CD4-positive, alpha-beta T cell treated with Interleukin-12 subunit alpha and Interleukin-12 subunit beta, for 1 hour (primary cell): ENCODE results near the gene CFAP73.

Experiments
- DNase-seq: peaks from one replicate; pipeline ENCODE4 v3.0.0-alpha.2; 2020

The CFAP73 gene

GRCh38 chr12:113142886-113143332 is 6.6 kb upstream of the CFAP73 start:
- DNase-seq, result no peak

- DNase-seq, result no peak
These were observed 5.6 kb upstream of the CFAP73 start for GRCh38 chr12:113143959-113144358.

- no peak for DNase-seq
These were observed 4.7 kb upstream of the CFAP73 start for GRCh38 chr12:113144806-113145205.

- DNase-seq, result no peak
These were observed 3.6 kb upstream of the CFAP73 start for GRCh38 chr12:113145720-113146551.

GRCh38 chr12:113146999-113147398 is 2.5 kb upstream of the CFAP73 start:
- DNase-seq, result no peak

GRCh38 chr12:113151655-113152054 is 2.1 kb downstream of the CFAP73 start:
- DNase-seq, result no peak

GRCh38 chr12:113152196-113152834 is 2.8 kb downstream of the CFAP73 start:
- no peak for DNase-seq

- peak; percentile 71 for DNase-seq
These were observed 3.6 kb downstream of the CFAP73 start for GRCh38 chr12:113152835-113153814.

DNA sequence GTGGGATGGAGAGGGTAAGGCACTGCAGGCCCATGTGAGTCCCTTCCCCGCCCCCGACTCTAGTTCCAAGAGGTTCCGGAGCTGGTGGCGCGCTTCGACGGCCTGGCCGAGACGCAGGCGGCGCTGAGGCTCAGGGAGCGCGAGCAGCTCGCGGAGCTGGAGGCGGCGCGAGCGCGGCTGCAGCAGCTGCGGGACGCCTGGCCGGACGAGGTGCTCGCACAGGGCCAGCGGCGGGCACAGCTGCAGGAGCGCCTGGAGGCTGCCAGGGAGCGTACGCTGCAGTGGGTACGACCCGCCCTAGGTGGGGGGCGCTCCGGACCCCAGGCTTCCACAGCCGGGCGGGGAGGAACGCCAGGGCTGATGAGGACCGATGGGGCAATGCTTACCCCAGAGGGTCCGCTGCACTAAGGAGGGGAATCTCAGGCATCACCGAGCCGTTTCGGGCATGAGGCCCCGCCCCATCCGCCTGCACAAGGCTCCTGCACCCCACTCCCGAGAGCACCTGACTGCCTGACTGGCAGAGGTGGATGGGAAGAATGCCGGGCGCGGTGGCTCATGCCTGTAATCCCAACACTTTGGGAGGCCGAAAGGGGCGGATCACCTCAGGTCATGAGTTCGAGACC is 4.9 kb downstream of the CFAP73 start:
- DNase-seq, result no peak

DNA sequence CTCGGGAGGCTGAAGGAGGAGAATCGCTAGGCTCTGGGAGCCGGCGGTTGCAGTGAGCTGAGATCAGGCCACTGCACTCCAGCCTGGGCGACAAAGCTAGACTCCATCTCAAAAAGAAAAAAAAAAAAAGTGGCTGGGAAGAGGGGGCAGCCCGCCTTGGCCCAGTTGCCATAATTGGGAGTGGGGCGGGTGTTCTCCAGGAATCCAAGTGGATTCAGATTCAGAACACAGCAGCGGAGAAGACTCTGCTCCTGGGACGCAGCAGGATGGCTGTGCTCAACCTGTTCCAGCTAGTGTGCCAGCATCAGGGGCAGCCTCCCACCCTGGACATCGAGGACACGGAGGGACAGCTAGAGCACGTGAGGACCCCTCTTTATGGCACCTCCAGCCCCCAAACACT is 5.5 kb downstream of the CFAP73 start:
- no peak for DNase-seq

DNA sequence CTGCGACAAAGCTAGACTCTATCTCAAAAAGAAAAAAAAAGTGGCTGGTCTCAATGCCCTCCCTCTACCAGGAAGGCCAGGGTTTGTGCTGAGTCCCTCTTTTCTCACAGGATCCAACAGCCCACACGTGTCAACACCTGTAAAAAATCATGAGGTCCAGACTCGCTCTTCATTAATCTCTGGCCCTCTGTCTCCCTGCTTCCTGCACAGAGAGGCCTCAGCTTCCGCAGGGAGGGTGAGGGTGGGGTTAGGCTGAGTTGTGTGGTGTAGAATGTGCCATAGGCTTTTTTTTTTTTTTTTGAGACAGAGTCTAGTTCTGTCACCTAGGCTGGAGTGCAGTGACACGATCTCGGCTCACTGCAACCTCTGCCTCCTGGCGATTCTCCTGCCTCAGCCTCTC is 6.1 kb downstream of the CFAP73 start:
- no peak for DNase-seq

DNA sequence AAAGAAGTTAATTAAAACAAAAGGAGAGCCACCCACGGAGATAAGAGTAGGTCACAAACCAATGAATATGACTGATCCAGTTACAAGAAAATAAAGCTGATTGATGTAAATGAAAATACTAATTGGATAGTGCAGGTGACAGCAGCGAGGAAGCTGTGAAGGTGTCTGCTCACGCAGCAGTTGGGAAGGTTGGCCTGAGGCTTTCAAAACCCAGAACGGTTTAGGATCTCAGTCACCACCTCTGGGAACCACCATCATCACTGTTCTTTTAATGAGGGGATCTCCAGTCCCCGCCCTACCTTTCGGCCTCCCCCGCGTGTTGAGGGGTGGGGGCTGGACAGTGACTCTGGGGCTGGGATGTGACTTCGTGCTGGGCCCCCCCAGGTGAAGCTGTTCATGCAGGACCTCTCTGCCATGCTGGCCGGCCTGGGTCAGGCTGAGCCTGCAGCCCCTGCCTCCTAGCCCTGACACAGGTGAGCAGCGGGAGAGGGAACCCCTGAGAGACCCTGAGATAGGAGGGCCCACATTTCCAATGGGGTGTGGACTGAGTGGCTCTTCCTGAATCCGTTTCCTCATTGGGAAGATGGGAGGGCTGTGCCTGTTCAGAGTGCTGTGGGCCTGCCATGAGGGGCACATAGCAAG is 7.8 kb downstream of the CFAP73 start:
- no peak for DNase-seq

- no peak for DNase-seq
These were observed 9.1 kb downstream of the CFAP73 start for GRCh38 chr12:113158439-113159203.

DNA sequence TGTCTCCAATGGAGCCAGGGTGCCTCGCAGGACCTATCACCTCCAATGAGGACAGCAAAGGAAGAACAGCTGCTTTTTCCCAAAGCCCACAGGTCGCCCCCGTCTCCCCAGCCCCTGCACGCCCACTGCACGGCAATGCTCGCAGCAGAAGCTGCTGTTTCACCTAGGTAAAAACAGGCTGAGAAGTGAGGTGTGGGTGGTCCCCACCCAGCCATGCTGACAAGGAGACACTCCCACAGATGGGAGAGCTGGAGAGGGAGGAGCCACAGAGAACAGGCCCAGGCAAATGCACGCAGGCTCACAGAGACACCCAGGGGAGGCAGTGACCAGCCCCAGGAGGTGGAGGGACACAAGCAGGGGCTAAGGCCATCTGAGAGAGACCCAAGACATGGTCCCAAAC is 10.4 kb downstream of the CFAP73 start:
- no peak for DNase-seq

DNA sequence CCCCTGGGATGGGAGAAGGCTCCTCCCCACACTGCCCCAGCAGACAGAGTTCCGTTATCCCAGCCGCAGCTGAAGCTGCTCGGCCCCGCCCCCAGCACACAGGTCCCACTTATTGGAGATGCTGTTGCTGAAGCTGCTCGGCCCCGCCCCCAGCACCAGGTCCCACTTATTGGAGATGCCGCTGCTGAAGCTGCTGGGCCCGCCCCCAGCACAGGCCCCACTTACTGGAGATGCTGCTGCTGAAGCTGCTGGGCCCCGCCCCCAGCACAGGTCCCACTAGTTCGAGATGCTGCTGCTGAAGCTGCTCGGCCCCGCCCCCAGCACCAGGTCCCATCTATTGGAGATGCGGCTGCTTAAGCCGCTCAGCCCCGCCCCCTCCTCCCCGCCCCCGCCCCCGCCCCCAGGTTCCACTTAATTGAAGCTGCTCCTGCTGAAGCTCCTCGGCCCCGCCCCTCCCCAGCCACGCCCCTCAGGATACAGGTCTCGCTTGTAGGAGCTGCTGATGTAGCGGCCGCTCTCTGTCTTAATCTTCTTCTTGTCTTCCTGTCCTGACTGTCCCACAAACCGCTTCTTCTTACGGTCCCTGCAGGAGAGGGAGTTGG is 12.0 kb downstream of the CFAP73 start:
- DNase-seq, result no peak

DNA sequence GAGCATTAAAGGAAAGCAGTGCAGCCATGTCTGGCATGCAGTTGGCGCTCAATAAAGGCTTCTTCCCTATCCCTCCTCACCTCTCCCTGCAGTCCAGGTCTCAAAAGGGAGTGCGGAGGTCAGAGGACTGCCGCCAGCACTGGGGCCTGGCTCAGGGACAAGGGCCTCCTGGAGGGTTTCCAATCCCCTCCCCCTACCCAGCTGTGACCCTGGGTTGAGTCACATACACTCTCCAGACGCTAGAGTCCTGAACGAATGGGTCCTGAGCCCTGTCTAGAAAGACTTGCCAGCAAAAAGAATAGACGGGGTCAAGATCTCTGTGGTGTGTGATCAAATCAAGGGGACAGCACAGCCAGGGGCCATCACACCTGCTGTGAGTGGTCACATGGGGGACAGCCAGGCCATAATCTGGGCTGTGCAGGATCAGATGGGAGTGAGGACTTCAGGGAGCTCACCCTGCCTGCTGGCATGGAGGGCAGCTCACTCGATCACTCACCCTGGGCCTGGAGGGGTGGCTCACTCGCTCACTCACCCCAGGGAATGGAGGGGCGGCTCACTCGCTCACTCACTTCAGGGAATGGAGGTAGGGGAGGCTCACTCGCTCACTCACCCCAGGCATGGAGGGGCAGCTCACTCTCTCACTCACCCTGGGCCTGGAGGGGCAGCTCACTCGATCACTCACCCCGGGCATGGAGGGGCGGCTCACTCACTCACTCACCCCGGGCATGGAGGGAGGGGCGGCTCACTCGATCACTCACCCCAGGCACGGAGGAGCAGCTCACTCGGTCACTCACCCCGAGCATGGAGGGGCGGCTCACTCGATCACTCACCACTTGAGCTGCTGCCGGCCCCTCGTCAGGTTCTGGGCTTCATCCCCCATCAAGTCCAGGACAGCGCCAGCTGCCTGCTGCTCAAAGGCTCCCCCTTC is 12.8 kb downstream of the CFAP73 start:
- DNase-seq, result no peak

DNA sequence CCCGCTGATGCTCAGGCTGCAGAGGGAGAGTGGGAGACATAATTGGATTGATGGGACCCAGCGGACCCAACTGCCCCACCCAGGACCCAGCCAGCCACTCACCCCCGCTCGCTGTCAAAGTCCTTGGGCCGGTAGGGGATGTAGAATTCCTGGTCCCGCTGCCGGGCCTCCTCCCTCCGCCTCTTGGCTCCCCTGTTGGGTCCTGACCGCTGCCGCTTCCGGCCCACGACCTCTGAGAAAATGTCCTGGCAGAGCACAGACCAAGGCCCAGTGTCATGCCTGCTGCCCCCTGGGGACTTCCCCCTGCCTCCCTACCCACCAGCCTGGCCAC is 13.5 kb downstream of the CFAP73 start:
- DNase-seq, result no peak

- DNase-seq, result no peak
These were observed 14.5 kb downstream of the CFAP73 start for GRCh38 chr12:113164014-113164413.

DNA sequence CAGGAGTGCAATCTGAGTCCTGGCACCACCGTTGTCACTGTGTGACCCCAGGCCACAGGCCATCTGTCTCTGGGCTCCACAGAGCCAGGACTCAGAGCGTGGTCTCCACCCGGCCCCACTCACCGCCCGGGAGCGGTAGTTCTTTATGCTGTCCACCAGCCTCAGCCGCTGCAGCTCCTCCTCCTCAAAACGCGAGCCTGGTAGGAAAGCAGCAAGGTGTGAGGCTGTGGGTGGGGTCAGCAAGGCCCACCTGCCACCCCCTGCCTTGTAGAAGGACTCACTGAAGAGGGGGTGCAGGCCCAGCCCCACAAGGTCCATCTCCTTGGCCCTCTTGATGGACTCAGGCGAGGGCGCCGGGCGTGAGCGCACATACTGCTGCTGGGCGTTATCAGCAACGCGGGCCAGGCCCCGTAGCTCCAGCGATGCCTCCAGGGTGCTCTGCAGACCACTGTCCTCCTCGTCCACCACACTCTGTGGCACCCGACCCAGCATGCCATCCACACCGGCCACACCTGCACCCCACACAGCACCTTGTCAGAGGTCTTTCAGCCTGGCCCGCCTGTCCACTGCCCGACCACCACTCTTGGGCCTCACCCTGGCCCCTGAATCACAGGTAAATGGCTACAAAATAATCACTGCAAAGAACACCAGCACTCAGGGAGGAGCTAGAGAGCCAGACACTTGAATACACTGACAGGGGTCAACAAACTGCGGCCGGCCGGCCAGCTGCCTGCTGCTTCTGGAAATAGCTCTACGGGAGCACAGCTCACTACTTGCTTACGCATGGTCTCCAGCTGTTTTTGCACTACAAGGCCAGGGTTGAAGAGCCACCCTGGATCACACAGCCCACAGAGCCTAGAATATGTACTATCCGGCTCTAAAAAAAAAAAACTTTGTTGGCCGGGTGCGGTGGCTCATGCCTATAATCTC is 16.3 kb downstream of the CFAP73 start:
- DNase-seq, result no peak
